H1 (cell line): ENCODE results near the gene KIF26B. TPM values are rescaled to one million over a fixed set of nuclear protein-coding genes. Genes with fewer than 3 reads are reported as not detected.

Experiments
- ASH2L ChIP-seq: fragments of 200-600, 300-600 bp; sonication (generic); IDR thresholded peaks from one replicate; pipeline ENCODE4 v1.7.1; 2017; ENCODE audit warnings: low read length
- ATF2 ChIP-seq: IDR thresholded peaks from 2 replicates; pipeline ENCODE4 v1.6.1; 2012; ENCODE audit warnings: low read length, inconsistent platforms
- CHD7 ChIP-seq: fragments of 300-600 bp; sonication (generic); IDR thresholded peaks from 2 replicates; pipeline ENCODE4 v1.7.1; 2012; ENCODE audit warnings: low read length, moderate library complexity, mild to moderate bottlenecking, inconsistent platforms; ENCODE audit not compliant: insufficient replicate concordance
- EGR1 ChIP-seq: IDR thresholded peaks from 2 replicates; pipeline ENCODE4 v1.6.1; 2011; ENCODE audit warnings: low read depth, low read length, borderline replicate concordance
- PHF8 ChIP-seq: fragments of 200-600 bp; sonication (generic); conservative IDR thresholded peaks from 2 replicates; pipeline ENCODE4 v1.7.1; 2012; ENCODE audit warnings: low read depth, mild to moderate bottlenecking, inconsistent platforms, low read length, moderate library complexity
- SUZ12 ChIP-seq: fragments of 200-600 bp; sonication (generic); IDR thresholded peaks from 2 replicates; pipeline ENCODE4 v1.6.1; 2012; ENCODE audit warnings: mild to moderate bottlenecking, inconsistent platforms, low read length, moderate library complexity, mixed read lengths
- TAF1 ChIP-seq: IDR thresholded peaks from 2 replicates; pipeline ENCODE4 v1.6.1; 2011; ENCODE audit warnings: mild to moderate bottlenecking, low read depth, low read length
- TEAD4 ChIP-seq: IDR thresholded peaks from 2 replicates; pipeline ENCODE4 v1.6.1; 2012; ENCODE audit warnings: low read depth, low read length, inconsistent platforms, mixed read lengths
- polyA plus RNA-seq, 7 experiments: library from polyadenylated mRNA; depleted of rRNA in 3 of 7; stranded (reverse) in 5 of 7; unstranded in 2 of 7; fragments of >200 nt in 5 of 7; fragments of 200-250 nt in 2 of 7; gene quantifications; 1 replicate in 5 of 7; 2 replicates in 1 of 7; 4 replicates in 1 of 7; pipeline versions ENCODE4 v1.2.1 to v1.2.3, GENCODE V29; 2011 to 2013; ENCODE audit warnings: missing spikeins in 2 of 7, mixed read lengths in 2 of 7
- total RNA-seq: library from RNA; stranded (reverse); fragmentation: NEBNext Ultra II Directional; extraction: Animal tissue kit (Norgen Biotek cat#: 25700); gene quantifications from 2 replicates; pipeline ENCODE4 v1.2.1, GENCODE V29; 2021
- TF ChIP-seq, protein P1 (sequence below): IDR thresholded peaks from 2 replicates; pipeline ENCODE4 v1.6.1; 2011; ENCODE audit warnings: low read depth, mild to moderate bottlenecking, low read length; ENCODE audit not compliant: insufficient read depth

The KIF26B gene
- total and polyA plus RNA-seq, 2 of the 8 experiments (the other 6 are each of a cell fraction or from before 2014, with no cell fraction given), result 0.06 to 0.28 TPM

GRCh38 chr1:245337829-245338484 is 183.2 kb downstream of the KIF26B start (continued):
- TF ChIP-seq CHD7, result no peak
- no peak for TF ChIP-seq TAF1
- no peak for TF ChIP-seq ASH2L
- no peak for TF ChIP-seq SUZ12
- no peak for TF ChIP-seq ATF2
- TF ChIP-seq, protein P1, sequence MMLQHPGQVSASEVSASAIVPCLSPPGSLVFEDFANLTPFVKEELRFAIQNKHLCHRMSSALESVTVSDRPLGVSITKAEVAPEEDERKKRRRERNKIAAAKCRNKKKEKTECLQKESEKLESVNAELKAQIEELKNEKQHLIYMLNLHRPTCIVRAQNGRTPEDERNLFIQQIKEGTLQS, result no peak
- TF ChIP-seq EGR1, result no peak
- TF ChIP-seq PHF8, result no peak
- no peak for TF ChIP-seq TEAD4
